ENCODE data around the gene SPINT3.

SPINT3 gene

GRCh38 chr20:45465491-45466266 is 49.7 kb downstream of the SPINT3 start:
- H3K9me3 ChIP-seq (ENCODE audit: insufficient read depth, low read length, severe bottlenecking), result no peaks in the 10 kb centered on the region
- DNase-seq (no peak), ATAC-seq (ENCODE audit: insufficient read depth, low read depth) (no peak)
- H3K9ac ChIP-seq (ENCODE audit: low read depth, low read length), result no peak overlapping the region
- no peak overlapping the region for H3K4me2 ChIP-seq (ENCODE audit: insufficient read depth, low read length)
- peaks cover 57% of the 10 kb centered on the region for H3K27me3 ChIP-seq (ENCODE audit: insufficient read depth, low read length, poor library complexity)
- TF ChIP-seq, protein P1, sequence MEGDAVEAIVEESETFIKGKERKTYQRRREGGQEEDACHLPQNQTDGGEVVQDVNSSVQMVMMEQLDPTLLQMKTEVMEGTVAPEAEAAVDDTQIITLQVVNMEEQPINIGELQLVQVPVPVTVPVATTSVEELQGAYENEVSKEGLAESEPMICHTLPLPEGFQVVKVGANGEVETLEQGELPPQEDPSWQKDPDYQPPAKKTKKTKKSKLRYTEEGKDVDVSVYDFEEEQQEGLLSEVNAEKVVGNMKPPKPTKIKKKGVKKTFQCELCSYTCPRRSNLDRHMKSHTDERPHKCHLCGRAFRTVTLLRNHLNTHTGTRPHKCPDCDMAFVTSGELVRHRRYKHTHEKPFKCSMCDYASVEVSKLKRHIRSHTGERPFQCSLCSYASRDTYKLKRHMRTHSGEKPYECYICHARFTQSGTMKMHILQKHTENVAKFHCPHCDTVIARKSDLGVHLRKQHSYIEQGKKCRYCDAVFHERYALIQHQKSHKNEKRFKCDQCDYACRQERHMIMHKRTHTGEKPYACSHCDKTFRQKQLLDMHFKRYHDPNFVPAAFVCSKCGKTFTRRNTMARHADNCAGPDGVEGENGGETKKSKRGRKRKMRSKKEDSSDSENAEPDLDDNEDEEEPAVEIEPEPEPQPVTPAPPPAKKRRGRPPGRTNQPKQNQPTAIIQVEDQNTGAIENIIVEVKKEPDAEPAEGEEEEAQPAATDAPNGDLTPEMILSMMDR (IDR thresholded peaks at IDR 0.05; ENCODE audit: borderline replicate concordance, extremely low read depth, low read length, poor library complexity, severe bottlenecking), result no peak
- TF ChIP-seq EZH2 (IDR thresholded peaks at IDR 0.05; ENCODE audit: borderline replicate concordance, low read depth, low read length, severe bottlenecking), result no peak
- no peaks in the 10 kb centered on the region for H4K20me1 ChIP-seq (ENCODE audit: insufficient read depth, low read length)
- H3K4me3 ChIP-seq (ENCODE audit: low read depth in 1 of 2, low read length in 2 of 2), result no peak overlapping the region
- no peaks in the 10 kb centered on the region for H3K4me1 ChIP-seq (ENCODE audit: insufficient read depth, low read length)
- no peak overlapping the region for H3K27ac ChIP-seq (ENCODE audit: low read length)
- no peaks in the 10 kb centered on the region for H3K79me2 ChIP-seq (ENCODE audit: insufficient read depth, low read length)
- no peak overlapping the region for H2AFZ ChIP-seq (ENCODE audit: low read depth, low read length)
- no peaks in the 10 kb centered on the region for H3K36me3 ChIP-seq (ENCODE audit: insufficient read depth, low read length)

DNA sequence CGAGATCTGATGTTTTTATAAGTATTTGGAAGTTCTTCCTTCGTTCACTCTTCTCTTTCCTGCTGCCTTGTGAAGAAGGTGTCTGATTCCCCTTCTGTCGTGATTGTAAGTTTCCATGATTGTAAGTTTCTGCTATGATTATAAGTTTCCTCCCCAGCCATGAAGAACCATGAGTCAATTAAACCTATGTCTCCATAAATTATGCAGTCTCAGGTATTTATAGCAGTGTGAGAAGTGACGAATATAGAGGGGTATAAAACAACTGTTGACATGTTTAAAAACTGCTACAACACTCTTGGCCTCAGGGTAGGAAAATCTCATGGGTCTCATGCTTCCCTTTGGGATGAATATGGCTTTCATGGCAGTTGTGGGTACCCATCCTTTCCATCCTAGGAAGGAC is 51.7 kb downstream of the SPINT3 start:
- ATAC-seq (ENCODE audit: insufficient read depth, low read depth) (no peak), DNase-seq (no peak)
- H3K79me2 ChIP-seq (ENCODE audit: insufficient read depth, low read length), result no peaks in the 10 kb centered on the region
- H3K27ac ChIP-seq (ENCODE audit: low read length), result no peak overlapping the region
- H3K27me3 ChIP-seq (ENCODE audit: insufficient read depth, low read length, poor library complexity), result peaks cover 57% of the 10 kb centered on the region
- no peaks in the 10 kb centered on the region for H3K9me3 ChIP-seq (ENCODE audit: insufficient read depth, low read length, severe bottlenecking)
- no peak overlapping the region for H2AFZ ChIP-seq (ENCODE audit: low read depth, low read length)
- H3K36me3 ChIP-seq (ENCODE audit: insufficient read depth, low read length), result no peaks in the 10 kb centered on the region
- no peak overlapping the region for H3K9ac ChIP-seq (ENCODE audit: low read depth, low read length)
- no peak overlapping the region for H3K4me2 ChIP-seq (ENCODE audit: insufficient read depth, low read length)
- no peaks in the 10 kb centered on the region for H4K20me1 ChIP-seq (ENCODE audit: insufficient read depth, low read length)
- TF ChIP-seq, protein P1 (IDR thresholded peaks at IDR 0.05; ENCODE audit: borderline replicate concordance, extremely low read depth, low read length, poor library complexity, severe bottlenecking), result no peak
- TF ChIP-seq EZH2 (IDR thresholded peaks at IDR 0.05; ENCODE audit: borderline replicate concordance, low read depth, low read length, severe bottlenecking), result no peak
- no peak overlapping the region for H3K4me3 ChIP-seq (ENCODE audit: low read depth in 1 of 2, low read length in 2 of 2)
- no peaks in the 10 kb centered on the region for H3K4me1 ChIP-seq (ENCODE audit: insufficient read depth, low read length)

- no peaks in the 10 kb centered on the region for H3K36me3 ChIP-seq (ENCODE audit: insufficient read depth, low read length)
- no peaks in the 10 kb centered on the region for H3K9me3 ChIP-seq (ENCODE audit: insufficient read depth, low read length, severe bottlenecking)
- H3K27ac ChIP-seq (ENCODE audit: low read length), result no peak overlapping the region
- no peak for TF ChIP-seq EZH2 (IDR thresholded peaks at IDR 0.05; ENCODE audit: borderline replicate concordance, low read depth, low read length, severe bottlenecking)
- TF ChIP-seq, protein P1 (IDR thresholded peaks at IDR 0.05; ENCODE audit: borderline replicate concordance, extremely low read depth, low read length, poor library complexity, severe bottlenecking), result no peak
- H3K4me1 ChIP-seq (ENCODE audit: insufficient read depth, low read length), result no peaks in the 10 kb centered on the region
- no peaks in the 10 kb centered on the region for H4K20me1 ChIP-seq (ENCODE audit: insufficient read depth, low read length)
- H3K4me3 ChIP-seq (ENCODE audit: low read depth in 1 of 2, low read length in 2 of 2), result no peak overlapping the region
- no peak overlapping the region for H3K9ac ChIP-seq (ENCODE audit: low read depth, low read length)
- no peak overlapping the region for H2AFZ ChIP-seq (ENCODE audit: low read depth, low read length)
- no peak overlapping the region for H3K4me2 ChIP-seq (ENCODE audit: insufficient read depth, low read length)
- H3K79me2 ChIP-seq (ENCODE audit: insufficient read depth, low read length), result no peaks in the 10 kb centered on the region
- ATAC-seq (ENCODE audit: insufficient read depth, low read depth) (no peak), DNase-seq (no peak)
- peaks cover 56% of the 10 kb centered on the region for H3K27me3 ChIP-seq (ENCODE audit: insufficient read depth, low read length, poor library complexity)
Observed at GRCh38 chr20:45462711-45463509, 52.5 kb downstream of the SPINT3 start.

Measured in DND-41 (cell line).